Retinal pigment epithelial cell (primary cell): ENCODE data around the gene GUCA2A.

Experiments
- DNase-seq: peaks from one replicate; pipeline ENCODE4 v3.0.0-alpha.2; 2010; ENCODE audit warnings: low read depth
- H3K4me3 ChIP-seq: 2 replicates; pipeline ENCODE4 v1.5.1; 2011; ENCODE audit warnings: mild to moderate bottlenecking, low read length, control low read depth, moderate library complexity
- CTCF ChIP-seq: conservative IDR thresholded peaks from 2 replicates; pipeline ENCODE4 v1.5.1; 2011; ENCODE audit warnings: low read depth, low read length, control low read depth, inconsistent platforms

Gene GUCA2A

GRCh38 chr1:42183957-42184268 lies 19.4 kb upstream of the GUCA2A start:
- no peak for TF ChIP-seq CTCF
- no peak overlapping the region for H3K4me3 ChIP-seq
- DNase-seq = no peak

DNA sequence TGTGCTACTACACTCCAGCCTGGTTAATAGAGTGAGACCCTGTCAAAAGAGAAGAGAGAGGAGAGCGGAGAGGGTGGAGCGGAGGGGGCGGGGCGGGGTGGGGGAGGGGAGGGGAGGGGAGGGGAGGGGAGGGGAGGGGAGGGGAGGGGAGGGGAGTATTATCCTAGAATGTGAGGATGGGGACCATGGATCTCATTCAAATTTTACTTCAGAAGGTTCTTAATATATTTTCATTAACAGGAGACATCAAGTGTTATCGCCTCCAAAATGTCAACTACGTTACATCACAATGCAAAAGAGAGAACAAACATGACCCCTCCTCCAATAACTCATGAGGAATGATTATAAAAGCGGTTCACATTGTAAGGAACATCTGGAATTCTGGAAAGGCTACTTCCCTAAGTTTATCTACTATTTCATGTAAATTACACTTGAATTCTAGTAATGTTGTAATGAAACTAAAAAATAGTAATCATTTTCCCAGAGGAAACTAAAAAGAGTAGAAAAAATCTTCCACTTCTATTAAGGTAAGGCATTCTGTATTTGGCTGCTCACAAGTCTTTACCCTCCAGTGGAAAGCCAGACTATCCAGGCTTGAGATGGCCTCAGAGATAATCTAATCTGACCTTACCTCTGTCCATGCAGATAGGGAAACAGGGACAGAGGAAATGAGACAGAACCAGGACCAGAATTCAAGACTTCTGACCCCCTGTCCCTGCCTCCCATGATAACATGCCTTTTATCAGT lies 18.8 kb upstream of the GUCA2A start:
- DNase-seq = no peak
- no peak for TF ChIP-seq CTCF
- no peak overlapping the region for H3K4me3 ChIP-seq

GRCh38 chr1:42181687-42182086 lies 17.1 kb upstream of the GUCA2A start:
- no peak overlapping the region for H3K4me3 ChIP-seq
- no peak for DNase-seq
- TF ChIP-seq CTCF = no peak

GRCh38 chr1:42179900-42180329 lies 15.4 kb upstream of the GUCA2A start:
- no peak for TF ChIP-seq CTCF
- DNase-seq = no peak

GRCh38 chr1:42179275-42179674 lies 14.7 kb upstream of the GUCA2A start:
- no peak overlapping the region for H3K4me3 ChIP-seq
- DNase-seq = peak; percentile 69

More at GRCh38 chr1:42179900-42180329, 15.4 kb upstream of the GUCA2A start:
- H3K4me3 ChIP-seq = no peak overlapping the region

DNA sequence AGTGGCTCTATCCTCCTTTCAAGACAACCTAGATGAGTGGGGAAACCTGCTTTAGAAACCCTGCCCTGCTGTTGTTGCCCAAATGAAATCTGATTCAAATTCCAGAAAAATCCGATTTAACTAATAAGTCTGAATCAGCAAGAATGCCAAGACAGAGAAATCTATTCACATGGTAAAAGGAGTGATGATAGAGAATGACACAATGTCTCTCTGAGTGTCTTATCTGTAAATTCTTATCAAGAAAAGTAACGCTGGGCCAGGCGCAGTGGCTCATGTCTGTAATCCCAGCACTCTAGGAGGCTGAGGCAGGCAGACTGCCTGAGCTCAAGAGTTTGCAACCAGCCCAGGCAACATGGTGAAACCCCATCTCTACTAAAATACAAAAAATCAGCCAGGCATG lies 13.7 kb upstream of the GUCA2A start:
- H3K4me3 ChIP-seq = no peak overlapping the region
- no peak for DNase-seq
- TF ChIP-seq CTCF = no peak

More at GRCh38 chr1:42179275-42179674, 14.7 kb upstream of the GUCA2A start:
- TF ChIP-seq CTCF = no peak

DNA sequence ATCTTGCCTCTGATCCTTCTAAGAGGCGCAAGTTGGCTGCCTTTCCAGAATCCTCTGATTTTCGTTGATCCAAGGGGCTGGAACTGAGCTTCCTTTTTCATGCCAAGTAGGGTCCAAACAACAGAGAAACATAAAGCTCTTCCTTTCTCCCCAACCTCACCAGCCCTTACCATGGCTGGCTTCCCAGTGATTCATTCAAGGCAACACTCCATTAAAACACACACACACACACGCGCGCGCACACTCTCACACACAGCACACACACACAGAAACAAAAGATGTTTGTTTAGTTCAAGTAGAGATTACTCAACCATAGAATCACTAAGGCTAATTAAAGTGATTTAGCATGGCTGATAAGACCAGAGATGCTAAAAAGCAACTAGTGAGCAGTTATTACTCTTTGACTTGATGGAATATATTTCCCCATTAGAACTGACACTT lies 13.0 kb upstream of the GUCA2A start:
- no peak for TF ChIP-seq CTCF
- no peak overlapping the region for H3K4me3 ChIP-seq
- peak; percentile 65 for DNase-seq
